Stromal cell of bone marrow (primary cell): ENCODE results near the gene PEDS1.
"Not testable (repeated sequence)": the region's sequence is repeated elsewhere in the genome, so short reads cannot be mapped to it uniquely, and the experiment has no call there.

Experiments
- DNase-seq: peaks from one replicate; pipeline ENCODE4 v3.0.0-alpha.2; 2012; ENCODE audit warnings: low read depth

PEDS1 gene

GRCh38 chr20:50163570-50164317 lies 10.2 kb upstream of the PEDS1 start:
- DNase-seq = no peak

GRCh38 chr20:50161494-50161893 lies 8.0 kb upstream of the PEDS1 start:
- DNase-seq = not testable (repeated sequence)

- no peak for DNase-seq
Observed at GRCh38 chr20:50153153-50153499, 397 bp downstream of the PEDS1 start.

GRCh38 chr20:50152394-50153152 lies 950 bp downstream of the PEDS1 start:
- no peak for DNase-seq

DNA sequence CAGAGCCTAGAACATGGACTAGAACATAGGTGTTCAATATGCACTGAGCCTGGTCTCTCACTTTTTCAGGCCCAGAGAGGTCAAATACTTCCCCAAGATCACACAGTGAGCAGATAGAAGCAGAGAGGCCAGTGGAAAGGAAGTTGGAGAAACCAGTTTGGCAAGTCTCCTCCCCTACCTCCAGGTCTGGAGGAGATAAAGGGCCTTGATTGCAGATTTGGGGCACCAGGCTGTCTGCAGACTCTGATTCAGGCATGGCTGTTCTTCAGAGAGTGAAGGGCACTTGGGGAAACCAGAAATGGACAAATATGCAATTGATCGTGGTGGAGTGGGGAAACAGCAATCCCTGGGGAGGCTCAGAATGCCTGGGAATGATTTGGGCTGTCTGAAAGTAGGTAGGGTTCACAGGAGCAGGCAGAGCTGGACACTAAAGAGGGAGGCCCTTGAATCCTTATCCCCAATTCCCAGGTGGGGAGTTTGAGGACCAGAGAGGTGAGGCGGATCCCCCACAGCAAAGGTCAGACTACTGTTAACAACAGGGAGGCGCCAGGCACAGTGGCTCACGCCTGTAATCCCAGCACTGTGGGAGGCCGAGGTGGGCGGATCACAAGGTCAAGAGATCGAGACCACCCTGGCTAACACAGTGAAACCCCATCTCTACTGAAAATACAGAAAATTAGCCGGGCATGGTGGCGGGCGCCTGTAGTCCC lies 2.3 kb downstream of the PEDS1 start:
- DNase-seq = no peak

DNA sequence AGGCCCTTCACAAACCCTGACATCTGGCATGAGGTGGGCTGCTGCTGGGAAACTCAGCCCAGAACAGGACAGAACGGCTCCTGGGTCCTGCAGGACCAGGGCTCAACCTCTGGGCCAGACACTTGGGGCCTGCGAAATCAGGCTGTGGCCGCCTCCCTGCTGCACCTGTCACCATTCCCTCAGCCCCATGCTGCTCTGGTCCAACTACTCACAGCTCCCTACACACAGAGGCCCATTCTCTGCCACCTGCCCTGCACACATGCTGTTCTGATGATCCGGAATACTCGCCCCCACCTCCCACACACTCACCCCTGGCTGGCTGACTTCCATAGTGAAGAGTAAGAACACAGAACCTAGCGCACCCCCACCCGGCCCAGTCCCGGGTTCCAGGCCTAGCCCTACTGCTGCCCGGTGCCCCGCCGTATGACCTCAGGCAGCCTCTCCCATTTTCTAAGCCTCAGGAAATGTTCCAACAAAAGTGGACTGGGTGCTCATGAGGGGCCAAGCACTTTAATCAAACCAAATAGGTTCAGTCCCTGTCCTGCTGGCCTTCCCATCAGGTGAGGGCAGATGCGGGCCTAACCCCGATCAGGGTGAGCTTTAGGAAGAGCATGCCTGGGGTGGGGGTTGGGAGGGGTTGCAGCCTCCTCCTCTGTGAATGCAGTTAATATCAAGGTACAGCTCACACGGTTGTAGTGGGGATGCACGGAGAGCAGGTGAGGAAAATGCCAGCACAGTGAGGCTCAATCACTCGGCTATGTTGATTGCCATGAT lies 3.9 kb downstream of the PEDS1 start:
- DNase-seq = no peak

GRCh38 chr20:50146732-50147662 lies 6.5 kb downstream of the PEDS1 start:
- no peak for DNase-seq

GRCh38 chr20:50146214-50146613 lies 7.3 kb downstream of the PEDS1 start:
- DNase-seq = no peak

- no peak for DNase-seq
Observed at GRCh38 chr20:50145566-50145965, 8.0 kb downstream of the PEDS1 start.

- DNase-seq = peak; percentile 99
Observed at GRCh38 chr20:50144362-50144761, 9.2 kb downstream of the PEDS1 start.

DNA sequence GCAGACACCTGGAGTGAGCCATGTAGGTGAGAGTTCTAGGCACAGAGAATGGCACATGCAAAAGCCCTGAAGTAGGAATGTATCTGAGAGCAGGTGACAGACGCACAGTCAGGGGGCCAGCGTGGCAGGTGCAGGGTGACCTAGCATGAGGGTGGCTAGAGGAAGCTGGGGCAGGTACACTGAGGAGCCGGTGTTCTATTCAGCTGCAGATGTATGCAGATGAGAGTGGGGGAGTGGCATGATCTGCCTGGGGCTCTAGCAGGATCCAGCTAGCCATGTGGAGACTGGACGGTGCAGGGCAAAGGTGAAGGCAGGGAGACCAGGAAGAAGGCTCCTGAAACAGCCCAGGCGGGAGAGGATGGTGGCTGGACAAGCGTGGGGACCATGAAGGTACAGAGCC lies 10.7 kb downstream of the PEDS1 start:
- DNase-seq = no peak

- no peak for DNase-seq
Observed at GRCh38 chr20:50141811-50142561, 11.5 kb downstream of the PEDS1 start.

DNA sequence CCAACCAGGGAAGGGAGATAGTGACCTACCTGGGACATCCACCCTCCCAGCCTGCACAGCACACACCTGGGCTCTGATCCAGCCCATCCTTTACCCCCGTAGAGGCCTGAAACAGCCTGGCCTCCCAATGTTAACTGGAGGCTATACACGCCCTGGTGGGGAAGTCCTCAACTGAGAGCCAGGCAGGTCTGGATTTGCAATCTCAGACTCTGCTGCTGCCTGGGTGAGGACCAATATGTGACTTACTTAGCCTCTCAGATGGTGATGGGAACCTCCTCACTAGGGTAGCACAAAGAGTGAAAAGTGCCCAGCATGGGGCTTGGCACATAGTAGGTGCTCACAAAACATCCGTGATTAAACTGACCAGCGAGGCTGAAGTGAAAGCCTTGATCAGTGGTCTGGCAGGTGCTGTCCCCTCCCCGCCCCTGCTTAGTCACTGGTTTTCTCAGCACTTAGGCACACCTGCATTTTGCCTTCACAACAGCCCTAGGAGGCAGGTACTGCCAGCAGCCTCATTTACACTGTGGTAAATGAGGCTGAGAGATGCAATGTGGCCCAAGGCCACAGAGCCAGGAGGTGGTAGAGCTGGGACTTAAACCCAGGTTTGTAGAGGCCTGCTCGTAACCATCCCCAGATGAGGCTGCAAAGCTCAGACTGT lies 12.4 kb downstream of the PEDS1 start:
- DNase-seq = no peak

GRCh38 chr20:50140339-50140859 lies 13.1 kb downstream of the PEDS1 start:
- DNase-seq = no peak

- DNase-seq = no peak
Observed at GRCh38 chr20:50138479-50139393, 14.8 kb downstream of the PEDS1 start.

GRCh38 chr20:50138120-50138478 lies 15.4 kb downstream of the PEDS1 start:
- DNase-seq = no peak

- not testable (repeated sequence) for DNase-seq
Observed at GRCh38 chr20:50137702-50138101, 15.8 kb downstream of the PEDS1 start.

GRCh38 chr20:50136822-50137599 lies 16.5 kb downstream of the PEDS1 start:
- no peak for DNase-seq
